ENCODE results near the gene EI24.

The EI24 gene

GRCh38 chr11:125578783-125579182 is 9.5 kb downstream of the EI24 start:
- TF ChIP-seq TSHZ2 (CRISPR knock-in tag; IDR thresholded peaks at IDR 0.05) (no peak), ZFP3 (CRISPR knock-in tag; IDR thresholded peaks at IDR 0.05) (no peak), GLIS3 (CRISPR knock-in tag; IDR thresholded peaks at IDR 0.05) (no peak), RARB (CRISPR knock-in tag; IDR thresholded peaks at IDR 0.05) (no peak), PPARA (CRISPR knock-in tag; IDR thresholded peaks at IDR 0.05; ENCODE audit: borderline replicate concordance) (no peak), PATZ1 (CRISPR knock-in tag; IDR thresholded peaks at IDR 0.05; ENCODE audit: borderline replicate concordance) (no peak), ZNF8 (CRISPR knock-in tag; IDR thresholded peaks at IDR 0.05) (no peak), SNAI2 (CRISPR knock-in tag; IDR thresholded peaks at IDR 0.05) (no peak), ZNF565 (CRISPR knock-in tag; conservative IDR thresholded peaks at IDR 0.05; ENCODE audit: low read depth) (no peak), CREB5 (CRISPR knock-in tag; IDR thresholded peaks at IDR 0.05; ENCODE audit: low read depth) (no peak), ZFP30 (CRISPR knock-in tag; IDR thresholded peaks at IDR 0.05) (no peak), OSR1 (CRISPR knock-in tag; IDR thresholded peaks at IDR 0.05) (no peak), TCF4 (CRISPR knock-in tag; IDR thresholded peaks at IDR 0.05; ENCODE audit: borderline replicate concordance) (no peak), BACH2 (CRISPR knock-in tag; IDR thresholded peaks at IDR 0.05; ENCODE audit: borderline replicate concordance) (no peak), ZNF70 (CRISPR knock-in tag; IDR thresholded peaks at IDR 0.05) (no peak), TOX (CRISPR knock-in tag; IDR thresholded peaks at IDR 0.05; ENCODE audit: borderline replicate concordance) (no peak)
- ATAC-seq: no peak

GRCh38 chr11:125579811-125580210 is 10.5 kb downstream of the EI24 start:
- ATAC-seq: no peak
- TF ChIP-seq CSRNP3 (CRISPR knock-in tag; IDR thresholded peaks at IDR 0.05) (no peak), ZC3H10 (CRISPR knock-in tag; IDR thresholded peaks at IDR 0.05) (no peak), TOX (CRISPR knock-in tag; IDR thresholded peaks at IDR 0.05; ENCODE audit: borderline replicate concordance) (no peak), ZFP3 (CRISPR knock-in tag; IDR thresholded peaks at IDR 0.05) (no peak), ZFP30 (CRISPR knock-in tag; IDR thresholded peaks at IDR 0.05) (no peak)

GRCh38 chr11:125583496-125583895 is 14.2 kb downstream of the EI24 start:
- TF ChIP-seq ZNF70 (CRISPR knock-in tag; IDR thresholded peaks at IDR 0.05) (no peak), CSDC2 (CRISPR knock-in tag; IDR thresholded peaks at IDR 0.05) (no peak), CREB5 (CRISPR knock-in tag; IDR thresholded peaks at IDR 0.05; ENCODE audit: low read depth) (no peak)
- ATAC-seq: no peak

- no peak for ATAC-seq
- TF ChIP-seq ZFP30 (CRISPR knock-in tag; IDR thresholded peaks at IDR 0.05) (no peak), ZNF565 (CRISPR knock-in tag; conservative IDR thresholded peaks at IDR 0.05; ENCODE audit: low read depth) (no peak), CSDC2 (CRISPR knock-in tag; IDR thresholded peaks at IDR 0.05) (no peak), POU6F1 (CRISPR knock-in tag; IDR thresholded peaks at IDR 0.05; ENCODE audit: borderline replicate concordance, low read depth) (no peak), ZC3H10 (CRISPR knock-in tag; IDR thresholded peaks at IDR 0.05) (no peak), CREB5 (CRISPR knock-in tag; IDR thresholded peaks at IDR 0.05; ENCODE audit: low read depth) (no peak), OSR1 (CRISPR knock-in tag; IDR thresholded peaks at IDR 0.05) (no peak), TSHZ2 (CRISPR knock-in tag; IDR thresholded peaks at IDR 0.05) (no peak), RARB (CRISPR knock-in tag; IDR thresholded peaks at IDR 0.05) (no peak), ZNF70 (CRISPR knock-in tag; IDR thresholded peaks at IDR 0.05) (no peak), PPARA (CRISPR knock-in tag; IDR thresholded peaks at IDR 0.05; ENCODE audit: borderline replicate concordance) (no peak), TOX (CRISPR knock-in tag; IDR thresholded peaks at IDR 0.05; ENCODE audit: borderline replicate concordance) (no peak)
Observed at GRCh38 chr11:125585487-125585886, 16.2 kb downstream of the EI24 start.

Measured in SK-N-SH treated with all-trans-retinoic acid at 6 μM for 48 hours (cell line).